ACHN (cell line): ENCODE measurements around the gene HSPBP1.

Source experiments
- DNase-seq: peaks from one replicate; pipeline ENCODE4 v3.0.0-alpha.2; 2015
- in situ Hi-C: cut with HindIII; loops from 2 replicates; pipeline ENCODE4 v1.10.0; 2017; ENCODE audit warnings: low sequenced_read_pairs, low pct_ligation_motif_present, low pct_unique_long_range_greater_than_20kb

The HSPBP1 gene

GRCh38 chr19:55246462-55247451, 33.2 kb downstream of the HSPBP1 start:
- in situ Hi-C loops, result no loop called here
- no peak for DNase-seq

GRCh38 chr19:55245236-55245904, 34.5 kb downstream of the HSPBP1 start:
- in situ Hi-C loops, result no loop called here
- DNase-seq, result no peak

GRCh38 chr19:55244004-55244680, 35.8 kb downstream of the HSPBP1 start:
- no peak for DNase-seq
- in situ Hi-C loops, result no loop called here

GRCh38 chr19:55242517-55242916, 37.4 kb downstream of the HSPBP1 start:
- in situ Hi-C loops, result no loop called here
- no peak for DNase-seq

- in situ Hi-C loops, result no loop called here
These were observed 37.9 kb downstream of the HSPBP1 start for GRCh38 chr19:55241935-55242464.

GRCh38 chr19:55241143-55241934, 38.6 kb downstream of the HSPBP1 start:
- in situ Hi-C loops, result no loop called here
- DNase-seq, result no peak

More at GRCh38 chr19:55241935-55242464, 37.9 kb downstream of the HSPBP1 start:
- no peak for DNase-seq

- DNase-seq, result no peak
- in situ Hi-C loops, result no loop called here
These were observed 39.2 kb downstream of the HSPBP1 start for GRCh38 chr19:55240713-55241020.

- in situ Hi-C loops, result no loop called here
- DNase-seq, result no peak
These were observed 40.9 kb downstream of the HSPBP1 start for GRCh38 chr19:55239004-55239403.

- in situ Hi-C loops, result no loop called here
These were observed 41.9 kb downstream of the HSPBP1 start for GRCh38 chr19:55238030-55238429.

GRCh38 chr19:55232986-55233385, 46.9 kb downstream of the HSPBP1 start:
- DNase-seq, result no peak
- in situ Hi-C loops, result no loop called here

More at GRCh38 chr19:55238030-55238429, 41.9 kb downstream of the HSPBP1 start:
- DNase-seq, result no peak

- in situ Hi-C loops, result no loop called here
- DNase-seq, result no peak
These were observed 47.7 kb downstream of the HSPBP1 start for GRCh38 chr19:55232286-55232602.

GRCh38 chr19:55231391-55232285, 48.3 kb downstream of the HSPBP1 start:
- in situ Hi-C loops, result no loop called here
- DNase-seq, result no peak

GRCh38 chr19:55230780-55231179, 49.1 kb downstream of the HSPBP1 start:
- no peak for DNase-seq
- in situ Hi-C loops, result no loop called here

- in situ Hi-C loops, result no loop called here
- no peak for DNase-seq
These were observed 49.6 kb downstream of the HSPBP1 start for GRCh38 chr19:55230329-55230728.

GRCh38 chr19:55229789-55230182, 50.1 kb downstream of the HSPBP1 start:
- no peak for DNase-seq
- in situ Hi-C loops, result no loop called here

GRCh38 chr19:55229145-55229788, 50.6 kb downstream of the HSPBP1 start:
- in situ Hi-C loops, result no loop called here
- DNase-seq, result no peak

GRCh38 chr19:55228403-55229031, 51.4 kb downstream of the HSPBP1 start, which contains the start of gene TMEM86B:
Gene TMEM86B (minus strand): TSS chr19:55228763. CDS start chr19:55228741, 22 bp downstream.
- in situ Hi-C loops, result no loop called here
- no peak for DNase-seq
